ENCODE measurements around the gene TMEM42. TPM values are rescaled to one million over a fixed set of nuclear protein-coding genes. Genes with fewer than 3 reads are reported as not detected.

TMEM42 gene
- total RNA-seq, 1 experiment from 2014 or later = 11.8 TPM

- H2BK5ac ChIP-seq (ENCODE audit: insufficient read length, low read length) = no peak overlapping the region
- H3K27ac ChIP-seq (ENCODE audit: insufficient read length, low read depth, low read length) = no peak overlapping the region
- Mint-ChIP-seq H3K4me1 (peaks cover 14 to 20% of the 10 kb centered on the region in 2 experiments), H3K36me3 (ENCODE audit: insufficient read depth in 1 of 3, low read depth in 3 of 3) (peaks cover 0 to 2% (median 0%) of the 10 kb centered on the region in 3 experiments; a peak in 1 of 7 replicates), H3K9me3 (peaks cover 2 to 4% of the 10 kb centered on the region in 2 experiments; a peak in 3 of 5 replicates), H3K27me3 (ENCODE audit: low read depth) (no peaks in the 10 kb centered on the region; the same call in 1 of the 2 replicates), H3K4me3 (no peak overlapping the region), H3K27ac (no peak overlapping the region)
- TF ChIP-seq, protein P1, sequence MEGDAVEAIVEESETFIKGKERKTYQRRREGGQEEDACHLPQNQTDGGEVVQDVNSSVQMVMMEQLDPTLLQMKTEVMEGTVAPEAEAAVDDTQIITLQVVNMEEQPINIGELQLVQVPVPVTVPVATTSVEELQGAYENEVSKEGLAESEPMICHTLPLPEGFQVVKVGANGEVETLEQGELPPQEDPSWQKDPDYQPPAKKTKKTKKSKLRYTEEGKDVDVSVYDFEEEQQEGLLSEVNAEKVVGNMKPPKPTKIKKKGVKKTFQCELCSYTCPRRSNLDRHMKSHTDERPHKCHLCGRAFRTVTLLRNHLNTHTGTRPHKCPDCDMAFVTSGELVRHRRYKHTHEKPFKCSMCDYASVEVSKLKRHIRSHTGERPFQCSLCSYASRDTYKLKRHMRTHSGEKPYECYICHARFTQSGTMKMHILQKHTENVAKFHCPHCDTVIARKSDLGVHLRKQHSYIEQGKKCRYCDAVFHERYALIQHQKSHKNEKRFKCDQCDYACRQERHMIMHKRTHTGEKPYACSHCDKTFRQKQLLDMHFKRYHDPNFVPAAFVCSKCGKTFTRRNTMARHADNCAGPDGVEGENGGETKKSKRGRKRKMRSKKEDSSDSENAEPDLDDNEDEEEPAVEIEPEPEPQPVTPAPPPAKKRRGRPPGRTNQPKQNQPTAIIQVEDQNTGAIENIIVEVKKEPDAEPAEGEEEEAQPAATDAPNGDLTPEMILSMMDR (conservative IDR thresholded peaks at IDR 0.05) = no peak
- H3K4me1 ChIP-seq (ENCODE audit: insufficient read depth, low read length) = peaks cover 9% of the 10 kb centered on the region; the same call in 1 of the 2 replicates
- WGBS (ENCODE audit: extremely low coverage, insufficient read length, low lambda C conversion rate) = no CpG with 5 or more reads among the region's 3 CpGs
- H4K5ac ChIP-seq (ENCODE audit: insufficient read length, low read depth, low read length) = no peak overlapping the region
- no peaks in the 10 kb centered on the region for H3K79me1 ChIP-seq (ENCODE audit: insufficient read depth, low read depth, low read length, poor library complexity, severe bottlenecking)
- no peak overlapping the region for H2BK15ac ChIP-seq (ENCODE audit: low read depth, low read length)
- H3K18ac ChIP-seq (ENCODE audit: insufficient read length, low read depth, low read length) = no peak overlapping the region
- H4K20me1 ChIP-seq (ENCODE audit: control insufficient read depth, insufficient read depth, insufficient read length) = no peaks in the 10 kb centered on the region
- no peaks in the 10 kb centered on the region for H3K79me2 ChIP-seq (ENCODE audit: insufficient read depth, low read length)
- no peak overlapping the region for H3K4ac ChIP-seq (ENCODE audit: low read depth, low read length)
- no peak overlapping the region for H2AK5ac ChIP-seq (ENCODE audit: insufficient read length, low read length)
- no peak overlapping the region for H2BK20ac ChIP-seq (ENCODE audit: low read depth, low read length, poor library complexity, severe bottlenecking)
- no peak overlapping the region for H2AFZ ChIP-seq (ENCODE audit: low read length)
- no peak overlapping the region for H2BK120ac ChIP-seq (ENCODE audit: low read depth, low read length, poor library complexity, severe bottlenecking)
- no peaks in the 10 kb centered on the region for H3K23me2 ChIP-seq (ENCODE audit: insufficient read length, low read depth, low read length, poor library complexity, severe bottlenecking)
- no peak overlapping the region for H3K4me2 ChIP-seq (ENCODE audit: insufficient read depth, insufficient read length, low read length)
- H4K8ac ChIP-seq (replicated peaks; ENCODE audit: insufficient read length, low read depth, low read length) = no peak overlapping the region
- H3K56ac ChIP-seq (ENCODE audit: insufficient read length, low read depth, low read length) = no peak overlapping the region
- H3T11ph ChIP-seq (ENCODE audit: low read length) = no peak overlapping the region
- no peaks in the 10 kb centered on the region; the same call in 1 of the 2 replicates for H3K27me3 ChIP-seq (ENCODE audit: insufficient read depth, low read length)
- DNase-seq = no peak
- no peak overlapping the region for H2BK12ac ChIP-seq (ENCODE audit: insufficient read length, low read depth, low read length)
- no peak overlapping the region for H3K9ac ChIP-seq (ENCODE audit: extremely low read depth, insufficient read length, low read length)
- no peaks in the 10 kb centered on the region for H3K9me3 ChIP-seq (ENCODE audit: control insufficient read depth, low read depth, low read length)
- no peak overlapping the region for H3K23ac ChIP-seq (ENCODE audit: insufficient read length, low read depth, low read length)
- H3K14ac ChIP-seq (ENCODE audit: insufficient read depth, low read length) = no peak overlapping the region
- H4K91ac ChIP-seq (ENCODE audit: insufficient read length, low read depth, low read length) = no peak overlapping the region
Measured at GRCh38 chr3:44886561-44886960, 24.8 kb downstream of the TMEM42 start.
